Measurements from ENCODE around the gene ANKRD11.

The ANKRD11 gene

GRCh38 chr16:89490439-89491237 lies at the start of gene ANKRD11:
ANKRD11 (minus strand) TSS chr16:89490561; CDS start chr16:89317019, 173,542 bp downstream.
- peak; percentile 99 for DNase-seq (ENCODE audit: low read depth)
- peak within 1 kb of the TSS; percentile 75 for H3K4me3 ChIP-seq (ENCODE audit: control insufficient read depth, low read depth, low read length)
- TF ChIP-seq CTCF (IDR thresholded peaks at IDR 0.05; ENCODE audit: control insufficient read depth, insufficient read depth, low read depth, low read length, missing control alignments) = no peak

DNA sequence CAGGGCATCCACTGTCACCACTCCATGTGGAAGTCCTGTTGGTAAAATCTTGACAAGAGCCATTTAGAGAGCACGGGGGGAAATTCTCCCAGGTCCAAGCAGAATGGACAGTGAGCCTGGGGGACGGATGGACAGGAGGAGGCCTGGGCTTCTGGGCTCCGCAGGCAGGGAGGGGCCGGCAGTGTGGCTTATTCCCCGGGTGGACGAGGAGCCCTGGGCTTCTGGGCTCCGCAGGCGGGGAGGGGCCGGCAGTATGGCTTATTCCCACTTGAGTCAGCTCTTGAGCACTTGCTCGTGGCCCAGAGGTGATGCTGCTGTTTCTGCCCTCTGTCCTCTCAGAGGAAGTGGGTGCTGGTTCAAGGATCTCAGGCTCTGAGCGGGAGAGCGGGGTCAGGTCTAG lies 47.9 kb upstream of the ANKRD11 start:
- TF ChIP-seq CTCF (IDR thresholded peaks at IDR 0.05; ENCODE audit: control insufficient read depth, insufficient read depth, low read depth, low read length, missing control alignments) = no peak
- H3K4me3 ChIP-seq (ENCODE audit: control insufficient read depth, low read depth, low read length) = no peak overlapping the region
- DNase-seq (ENCODE audit: low read depth) = no peak

GRCh38 chr16:89537549-89537925 lies 47.2 kb upstream of the ANKRD11 start:
- no peak for TF ChIP-seq CTCF (IDR thresholded peaks at IDR 0.05; ENCODE audit: control insufficient read depth, insufficient read depth, low read depth, low read length, missing control alignments)
- no peak for DNase-seq (ENCODE audit: low read depth)
- no peak overlapping the region for H3K4me3 ChIP-seq (ENCODE audit: control insufficient read depth, low read depth, low read length)

- DNase-seq (ENCODE audit: low read depth) = no peak
- TF ChIP-seq CTCF (IDR thresholded peaks at IDR 0.05; ENCODE audit: control insufficient read depth, insufficient read depth, low read depth, low read length, missing control alignments) = no peak
- H3K4me3 ChIP-seq (ENCODE audit: control insufficient read depth, low read depth, low read length) = no peak overlapping the region
Measured at GRCh38 chr16:89536886-89537548, 46.7 kb upstream of the ANKRD11 start.

DNA sequence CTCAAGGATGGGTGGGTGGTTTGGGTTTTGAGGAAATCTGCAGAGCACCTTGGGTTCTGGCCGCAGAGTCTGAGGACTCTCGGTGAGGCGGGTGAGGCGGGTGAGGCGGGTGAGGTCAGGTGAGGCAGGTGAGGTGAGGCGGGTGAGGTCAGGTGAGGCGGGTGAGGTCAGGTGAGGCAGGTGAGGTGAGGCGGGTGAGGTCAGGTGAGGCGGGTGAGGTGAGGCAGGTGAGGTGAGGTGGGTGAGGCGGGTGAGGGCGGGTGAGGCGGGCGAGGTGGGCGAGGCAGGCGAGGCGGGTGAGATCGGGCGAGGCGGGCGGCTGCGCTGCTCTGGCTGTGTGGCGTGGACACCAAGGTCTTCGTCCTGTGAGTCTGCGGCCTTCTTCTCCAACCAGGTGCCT lies 46.0 kb upstream of the ANKRD11 start:
- DNase-seq (ENCODE audit: low read depth) = no peak
- no peak overlapping the region for H3K4me3 ChIP-seq (ENCODE audit: control insufficient read depth, low read depth, low read length)
- TF ChIP-seq CTCF (IDR thresholded peaks at IDR 0.05; ENCODE audit: control insufficient read depth, insufficient read depth, low read depth, low read length, missing control alignments) = no peak

- H3K4me3 ChIP-seq (ENCODE audit: control insufficient read depth, low read depth, low read length) = no peak overlapping the region
- peak; percentile 17 for DNase-seq (ENCODE audit: low read depth)
- no peak for TF ChIP-seq CTCF (IDR thresholded peaks at IDR 0.05; ENCODE audit: control insufficient read depth, insufficient read depth, low read depth, low read length, missing control alignments)
Measured at GRCh38 chr16:89534252-89534756, 43.9 kb upstream of the ANKRD11 start.

Measured in AG09309 (cell line).